GM12872 (cell line): ENCODE measurements around the gene HMCN1.

Experiments used
- CTCF ChIP-seq: IDR thresholded peaks from 3 replicates; pipeline ENCODE4 v1.5.1; 2011; ENCODE audit warnings: low read depth, mild to moderate bottlenecking, low read length, moderate library complexity; ENCODE audit not compliant: insufficient read depth

The HMCN1 gene

GRCh38 chr1:186102547-186103148, 368.5 kb downstream of the HMCN1 start:
- no peak for TF ChIP-seq CTCF

GRCh38 chr1:186104459-186104858, 370.3 kb downstream of the HMCN1 start:
- TF ChIP-seq CTCF, result no peak

- no peak for TF ChIP-seq CTCF
Measured at GRCh38 chr1:186112280-186112679, 378.1 kb downstream of the HMCN1 start.

- no peak for TF ChIP-seq CTCF
Measured at GRCh38 chr1:186113461-186113860, 379.3 kb downstream of the HMCN1 start.

GRCh38 chr1:186118724-186119123, 384.5 kb downstream of the HMCN1 start:
- TF ChIP-seq CTCF, result no peak

GRCh38 chr1:186122837-186123236, 388.6 kb downstream of the HMCN1 start:
- no peak for TF ChIP-seq CTCF

GRCh38 chr1:186125035-186125434, 390.8 kb downstream of the HMCN1 start:
- TF ChIP-seq CTCF, result no peak

GRCh38 chr1:186125511-186125910, 391.3 kb downstream of the HMCN1 start:
- no peak for TF ChIP-seq CTCF
